H9 (cell line): ENCODE results near the gene H2BK1. TPM values are rescaled to one million over a fixed set of nuclear protein-coding genes. Genes with fewer than 3 reads are reported as not detected.

Experiments
- DNase-seq: peaks from one replicate; pipeline ENCODE4 v3.0.0-alpha.2; 2017
- H2AFZ ChIP-seq: one replicate; pipeline ENCODE4 v1.6.1; 2013; ENCODE audit warnings: mild to moderate bottlenecking, low read length, control low read depth, moderate library complexity
- H2AK5ac ChIP-seq: 2 replicates; pipeline ENCODE4 v1.6.1; 2013; ENCODE audit warnings: low read length, control low read depth, mixed read lengths; ENCODE audit not compliant: insufficient read length
- H2BK120ac ChIP-seq: one replicate; pipeline ENCODE4 v1.6.1; 2013; ENCODE audit warnings: low read depth, mild to moderate bottlenecking, low read length, control low read depth, inconsistent platforms; ENCODE audit not compliant: poor library complexity, severe bottlenecking
- H2BK12ac ChIP-seq: 2 replicates; pipeline ENCODE4 v1.6.1; 2013; ENCODE audit warnings: low read length, control low read depth, mixed read lengths, low read depth; ENCODE audit not compliant: insufficient read length
- H2BK15ac ChIP-seq: 2 replicates; pipeline ENCODE4 v1.6.1; 2013; ENCODE audit warnings: low read depth, low read length, control low read depth
- H2BK20ac ChIP-seq: one replicate; pipeline ENCODE4 v1.6.1; 2013; ENCODE audit warnings: low read depth, mild to moderate bottlenecking, low read length, control low read depth, inconsistent platforms; ENCODE audit not compliant: poor library complexity, severe bottlenecking
- H2BK5ac ChIP-seq: 2 replicates; pipeline ENCODE4 v1.6.1; 2013; ENCODE audit warnings: low read length, control low read depth, mixed read lengths; ENCODE audit not compliant: insufficient read length
- H3K14ac ChIP-seq: 2 replicates; pipeline ENCODE4 v1.6.1; 2013; ENCODE audit warnings: low read length, control low read depth; ENCODE audit not compliant: insufficient read depth
- H3K18ac ChIP-seq: 2 replicates; pipeline ENCODE4 v1.6.1; 2013; ENCODE audit warnings: low read depth, mild to moderate bottlenecking, mixed read lengths, low read length, control low read depth; ENCODE audit not compliant: insufficient read length
- H3K23ac ChIP-seq: 2 replicates; pipeline ENCODE4 v1.6.1; 2013; ENCODE audit warnings: low read length, control low read depth, mixed read lengths, low read depth; ENCODE audit not compliant: insufficient read length
- H3K23me2 ChIP-seq: 2 replicates; pipeline ENCODE4 v1.6.1; 2013; ENCODE audit warnings: low read depth, mild to moderate bottlenecking, mixed read lengths, low read length, control low read depth; ENCODE audit not compliant: insufficient read length, poor library complexity, severe bottlenecking
- H3K27ac ChIP-seq: 2 replicates; pipeline ENCODE4 v1.5.1; 2013; ENCODE audit warnings: low read length, control low read depth, mixed read lengths, low read depth; ENCODE audit not compliant: insufficient read length
- H3K27me3 ChIP-seq: 2 replicates; pipeline ENCODE4 v1.6.1; 2013; ENCODE audit warnings: low read length, control low read depth, inconsistent platforms; ENCODE audit not compliant: insufficient read depth
- H3K4ac ChIP-seq: 2 replicates; pipeline ENCODE4 v1.6.1; 2013; ENCODE audit warnings: low read depth, mild to moderate bottlenecking, control low read depth, inconsistent platforms, low read length, moderate library complexity
- H3K4me1 ChIP-seq: 2 replicates; pipeline ENCODE4 v1.6.1; 2013; ENCODE audit warnings: low read length, control low read depth, inconsistent platforms; ENCODE audit not compliant: insufficient read depth
- H3K4me2 ChIP-seq: 2 replicates; pipeline ENCODE4 v1.6.1; 2013; ENCODE audit warnings: low read length, control low read depth, mixed read lengths; ENCODE audit not compliant: insufficient read length, insufficient read depth
- H3K56ac ChIP-seq: 2 replicates; pipeline ENCODE4 v1.6.1; 2013; ENCODE audit warnings: low read depth, mild to moderate bottlenecking, mixed read lengths, low read length, control low read depth; ENCODE audit not compliant: insufficient read length
- H3K79me1 ChIP-seq: 2 replicates; pipeline ENCODE4 v1.6.1; 2013; ENCODE audit warnings: low read depth, mild to moderate bottlenecking, moderate library complexity, low read length, control low read depth, inconsistent platforms; ENCODE audit not compliant: insufficient read depth, poor library complexity, severe bottlenecking
- H3K79me2 ChIP-seq: 2 replicates; pipeline ENCODE4 v1.6.1; 2013; ENCODE audit warnings: low read length, control low read depth, inconsistent platforms; ENCODE audit not compliant: insufficient read depth
- H3K9ac ChIP-seq: 2 replicates; pipeline ENCODE4 v1.6.1; 2013; ENCODE audit warnings: low read length, control low read depth, mixed read lengths; ENCODE audit not compliant: insufficient read length; ENCODE audit errors: extremely low read depth
- H3K9me3 ChIP-seq: one replicate; pipeline ENCODE4 v1.6.1; 2013; ENCODE audit warnings: low read depth, low read length, inconsistent platforms; ENCODE audit not compliant: control insufficient read depth
- H3T11ph ChIP-seq: one replicate; pipeline ENCODE4 v1.6.1; 2013; ENCODE audit warnings: mild to moderate bottlenecking, low read length, control low read depth, inconsistent platforms
- H4K20me1 ChIP-seq: one replicate; pipeline ENCODE4 v1.6.1; 2013; ENCODE audit not compliant: control insufficient read depth, insufficient read length, insufficient read depth
- H4K5ac ChIP-seq: 2 replicates; pipeline ENCODE4 v1.6.1; 2013; ENCODE audit warnings: low read depth, mild to moderate bottlenecking, mixed read lengths, low read length, control low read depth; ENCODE audit not compliant: insufficient read length
- H4K8ac ChIP-seq: replicated peaks from 2 replicates; pipeline ENCODE4 v1.6.1; 2013; ENCODE audit warnings: low read length, control low read depth, mixed read lengths, low read depth; ENCODE audit not compliant: insufficient read length
- H4K91ac ChIP-seq: 2 replicates; pipeline ENCODE4 v1.6.1; 2013; ENCODE audit warnings: low read depth, mild to moderate bottlenecking, moderate library complexity, mixed read lengths, low read length, control low read depth; ENCODE audit not compliant: insufficient read length
- H3K27ac Mint-ChIP-seq, 3 experiments: 2 replicates in 2 of 3; 3 replicates in 1 of 3; pipeline ENCODE4 v1.8.0; 2020 to 2021; ENCODE audit warnings: mixed read lengths in 3 of 3, mild to moderate bottlenecking in 1 of 3, moderate library complexity in 1 of 3
- H3K27me3 Mint-ChIP-seq: 2 replicates; pipeline ENCODE4 v1.8.0; 2021; ENCODE audit warnings: low read depth, mild to moderate bottlenecking, moderate library complexity, mixed read lengths
- H3K36me3 Mint-ChIP-seq, 3 experiments: 2 replicates in 2 of 3; 3 replicates in 1 of 3; pipeline ENCODE4 v1.8.0; 2020 to 2021; ENCODE audit warnings: low read depth in 3 of 3, mixed read lengths in 3 of 3; ENCODE audit not compliant: insufficient read depth in 1 of 3
- H3K4me1 Mint-ChIP-seq, 2 experiments: 2 replicates each; pipeline ENCODE4 v1.8.0; 2020; ENCODE audit warnings: mixed read lengths in 2 of 2
- H3K4me3 Mint-ChIP-seq, 2 experiments: 2 replicates in 1 of 2; 3 replicates in 1 of 2; pipeline ENCODE4 v1.8.0; 2020 to 2021; ENCODE audit warnings: mild to moderate bottlenecking in 2 of 2, mixed read lengths in 2 of 2, moderate library complexity in 1 of 2
- H3K9me3 Mint-ChIP-seq, 2 experiments: 2 replicates in 1 of 2; 3 replicates in 1 of 2; pipeline ENCODE4 v1.8.0; 2020; ENCODE audit warnings: mild to moderate bottlenecking in 2 of 2, mixed read lengths in 2 of 2, moderate library complexity in 1 of 2
- CTCF ChIP-seq: fragments of 200-600 bp; sonication (generic); conservative IDR thresholded peaks from 3 replicates; pipeline ENCODE4 v1.8.0; 2021; ENCODE audit warnings: antibody characterized with exemption, mild to moderate bottlenecking
- WGBS: extraction: QIAGEN DNeasy Blood & Tissue Kit; methylation state at CpG from one replicate; pipeline ENCODE4 v1.1.7; 2013; ENCODE audit warnings: missing lambda C conversion rate, low lambda C conversion rate, mixed read lengths; ENCODE audit not compliant: insufficient read length; ENCODE audit errors: extremely low coverage; 5-methylcytosine and 5-hydroxymethylcytosine counted together
- total RNA-seq: library from RNA; stranded (reverse); gene quantifications from 2 replicates; pipeline ENCODE4 v1.2.1, GENCODE V29; 2021

Gene H2BK1
- total RNA-seq, 1 experiment from 2014 or later, result not detected

GRCh38 chr7:151192002-151192539 lies 18.2 kb downstream of the H2BK1 start:
- H4K91ac ChIP-seq, result no peak overlapping the region
- no peak for TF ChIP-seq CTCF
- H3K9me3 ChIP-seq, result no peaks in the 10 kb centered on the region
- H3K79me1 ChIP-seq, result no peaks in the 10 kb centered on the region
- Mint-ChIP-seq H3K9me3 (no peaks in the 10 kb centered on the region), H3K27me3 (peaks cover 30% of the 10 kb centered on the region), H3K4me3 (no peak overlapping the region), H3K27ac (no peak overlapping the region), H3K36me3 (no peaks in the 10 kb centered on the region), H3K4me1 (no peaks in the 10 kb centered on the region)
- no peak overlapping the region for H2AK5ac ChIP-seq
- no peak overlapping the region for H2AFZ ChIP-seq
- H3K56ac ChIP-seq, result no peak overlapping the region
- no peak overlapping the region for H2BK12ac ChIP-seq
- no peak overlapping the region for H3K18ac ChIP-seq
- WGBS, result no CpG with 5 or more reads among the region's 23 CpGs
- H2BK120ac ChIP-seq, result no peak overlapping the region
- H4K20me1 ChIP-seq, result no peaks in the 10 kb centered on the region
- H3K9ac ChIP-seq, result no peak overlapping the region
- no peak for DNase-seq
- H3K79me2 ChIP-seq, result no peaks in the 10 kb centered on the region
- no peak overlapping the region for H3K23ac ChIP-seq
- H3K4me2 ChIP-seq, result no peak overlapping the region
- no peak overlapping the region for H2BK15ac ChIP-seq
- H3T11ph ChIP-seq, result no peak overlapping the region
- no peak overlapping the region for H2BK20ac ChIP-seq
- H3K27ac ChIP-seq, result no peak overlapping the region
- H3K14ac ChIP-seq, result no peak overlapping the region
- no peak overlapping the region for H4K8ac ChIP-seq
- H3K27me3 ChIP-seq, result no peaks in the 10 kb centered on the region; the same call in 1 of the 2 replicates
- H3K4ac ChIP-seq, result no peak overlapping the region
- no peaks in the 10 kb centered on the region; the same call in 1 of the 2 replicates for H3K4me1 ChIP-seq
- H3K23me2 ChIP-seq, result no peaks in the 10 kb centered on the region
- H4K5ac ChIP-seq, result no peak overlapping the region
- H2BK5ac ChIP-seq, result no peak overlapping the region
